DND-41 (cell line): ENCODE data around the gene TTC24.
A peak's percentile ranks its signal among the peaks of the same experiment; 100 is the strongest.
"Not testable (repeated sequence)": the region's sequence is repeated elsewhere in the genome, so short reads cannot be mapped to it uniquely, and the experiment has no call there.

Experiments
- ATAC-seq: fragments of 200-7000 bp; cut with Tn5 transposase; 3 replicates; pipeline ENCODE4 v1.9.1; 2021; ENCODE audit warnings: low read depth; ENCODE audit not compliant: insufficient read depth
- DNase-seq: peaks from one replicate; pipeline ENCODE4 v3.0.0-alpha.2; 2020
- H2AFZ ChIP-seq: 2 replicates; pipeline ENCODE4 v1.6.0; 2012; ENCODE audit warnings: low read depth, low read length
- H3K27ac ChIP-seq: 2 replicates; pipeline ENCODE4 v1.5.1; 2012; ENCODE audit warnings: low read length, inconsistent platforms
- H3K27me3 ChIP-seq: fragments of 200-600 bp; sonication (generic); 2 replicates; pipeline ENCODE4 v1.6.0; 2012; ENCODE audit warnings: low read length, mild to moderate bottlenecking, inconsistent platforms; ENCODE audit not compliant: insufficient read depth, poor library complexity
- H3K36me3 ChIP-seq: 2 replicates; pipeline ENCODE4 v1.5.1; 2012; ENCODE audit warnings: low read length, inconsistent platforms; ENCODE audit not compliant: insufficient read depth
- H3K4me1 ChIP-seq: 2 replicates; pipeline ENCODE4 v1.5.1; 2012; ENCODE audit warnings: mild to moderate bottlenecking, low read length; ENCODE audit not compliant: insufficient read depth
- H3K4me2 ChIP-seq: 2 replicates; pipeline ENCODE4 v1.6.0; 2012; ENCODE audit warnings: mild to moderate bottlenecking, moderate library complexity, low read length, inconsistent platforms; ENCODE audit not compliant: insufficient read depth
- H3K4me3 ChIP-seq, 2 experiments: fragments of 200-600 bp in 1 of 2; shearing (Covaris generic) in 1 of 2; 2 replicates each; pipeline ENCODE4 v1.5.1; 2012 to 2016; ENCODE audit warnings: inconsistent platforms in 2 of 2, low read length in 2 of 2, mild to moderate bottlenecking in 2 of 2, low read depth in 1 of 2, moderate library complexity in 1 of 2
- H3K79me2 ChIP-seq: 2 replicates; pipeline ENCODE4 v1.6.0; 2012; ENCODE audit warnings: low read length, inconsistent platforms; ENCODE audit not compliant: insufficient read depth
- H3K9ac ChIP-seq: 2 replicates; pipeline ENCODE4 v1.6.0; 2012; ENCODE audit warnings: low read depth, mild to moderate bottlenecking, inconsistent platforms, low read length, moderate library complexity
- H3K9me3 ChIP-seq: 2 replicates; pipeline ENCODE4 v1.5.1; 2012; ENCODE audit warnings: low read length, moderate library complexity, mild to moderate bottlenecking, inconsistent platforms; ENCODE audit not compliant: insufficient read depth, severe bottlenecking
- H4K20me1 ChIP-seq: 2 replicates; pipeline ENCODE4 v1.6.0; 2012; ENCODE audit warnings: low read length; ENCODE audit not compliant: insufficient read depth
- CTCF ChIP-seq: IDR thresholded peaks from 2 replicates; pipeline ENCODE4 v1.5.1; 2012; ENCODE audit warnings: borderline replicate concordance, low read length, moderate library complexity, mild to moderate bottlenecking; ENCODE audit not compliant: poor library complexity, severe bottlenecking; ENCODE audit errors: extremely low read depth
- EZH2 ChIP-seq: IDR thresholded peaks from 3 replicates; pipeline ENCODE4 v1.6.1; 2012; ENCODE audit warnings: borderline replicate concordance, low read depth, mild to moderate bottlenecking, moderate library complexity, low read length, inconsistent platforms; ENCODE audit not compliant: severe bottlenecking

TTC24 gene

GRCh38 chr1:156608981-156609380 lies 29.5 kb downstream of the TTC24 start:
- Histone ChIP-seq H3K27me3 (no peaks in the 10 kb centered on the region), H4K20me1 (no peaks in the 10 kb centered on the region), H3K4me2 (no peak overlapping the region), H3K9me3 (no peaks in the 10 kb centered on the region), H3K4me3 (no peak overlapping the region), H3K9ac (no peak overlapping the region), H3K79me2 (no peaks in the 10 kb centered on the region), H2AFZ (no peak overlapping the region), H3K4me1 (peaks cover 2% of the 10 kb centered on the region; the same call in 1 of the 2 replicates), H3K27ac (no peak overlapping the region), H3K36me3 (no peaks in the 10 kb centered on the region)
- TF ChIP-seq CTCF (peak; percentile 72), EZH2 (no peak)
- peak; percentile 73 for ATAC-seq
- peak; percentile 53 for DNase-seq

- H3K9me3 ChIP-seq, H3K9ac ChIP-seq, DNase-seq, H3K27me3 ChIP-seq, H4K20me1 ChIP-seq, H3K4me1 ChIP-seq, H3K36me3 ChIP-seq, H3K4me3 ChIP-seq, H2AFZ ChIP-seq, H3K4me2 ChIP-seq, ATAC-seq, H3K79me2 ChIP-seq, H3K27ac ChIP-seq: not testable (repeated sequence)
These were observed 30.5 kb downstream of the TTC24 start for GRCh38 chr1:156610072-156610471.

- ATAC-seq, result no peak
- no peaks in the 10 kb centered on the region for H3K27me3 ChIP-seq
- no peaks in the 10 kb centered on the region for H4K20me1 ChIP-seq
- H3K9ac ChIP-seq, result no peak overlapping the region
- H2AFZ ChIP-seq, result no peak overlapping the region
- no peaks in the 10 kb centered on the region for H3K36me3 ChIP-seq
- no peaks in the 10 kb centered on the region for H3K79me2 ChIP-seq
- H3K27ac ChIP-seq, result no peak overlapping the region
- H3K4me3 ChIP-seq, result no peak overlapping the region
- H3K9me3 ChIP-seq, result no peaks in the 10 kb centered on the region
- H3K4me2 ChIP-seq, result no peak overlapping the region
- TF ChIP-seq EZH2 (no peak), CTCF (no peak)
- DNase-seq, result no peak
- H3K4me1 ChIP-seq, result peaks cover 2% of the 10 kb centered on the region; the same call in 1 of the 2 replicates
These were observed 33.1 kb downstream of the TTC24 start for GRCh38 chr1:156612666-156613065.

GRCh38 chr1:156615946-156616345 lies 36.4 kb downstream of the TTC24 start:
- Histone ChIP-seq H3K4me3 (no peak overlapping the region), H3K27me3 (peaks cover 7% of the 10 kb centered on the region), H3K9ac (no peak overlapping the region), H3K36me3 (no peaks in the 10 kb centered on the region), H3K4me2 (no peak overlapping the region), H3K4me1 (no peaks in the 10 kb centered on the region), H3K79me2 (no peaks in the 10 kb centered on the region), H3K9me3 (no peaks in the 10 kb centered on the region), H2AFZ (no peak overlapping the region), H4K20me1 (no peaks in the 10 kb centered on the region), H3K27ac (no peak overlapping the region)
- no peak for TF ChIP-seq EZH2
- DNase-seq (no peak), ATAC-seq (no peak)
